ENCODE measurements around the gene AUH.

DNA sequence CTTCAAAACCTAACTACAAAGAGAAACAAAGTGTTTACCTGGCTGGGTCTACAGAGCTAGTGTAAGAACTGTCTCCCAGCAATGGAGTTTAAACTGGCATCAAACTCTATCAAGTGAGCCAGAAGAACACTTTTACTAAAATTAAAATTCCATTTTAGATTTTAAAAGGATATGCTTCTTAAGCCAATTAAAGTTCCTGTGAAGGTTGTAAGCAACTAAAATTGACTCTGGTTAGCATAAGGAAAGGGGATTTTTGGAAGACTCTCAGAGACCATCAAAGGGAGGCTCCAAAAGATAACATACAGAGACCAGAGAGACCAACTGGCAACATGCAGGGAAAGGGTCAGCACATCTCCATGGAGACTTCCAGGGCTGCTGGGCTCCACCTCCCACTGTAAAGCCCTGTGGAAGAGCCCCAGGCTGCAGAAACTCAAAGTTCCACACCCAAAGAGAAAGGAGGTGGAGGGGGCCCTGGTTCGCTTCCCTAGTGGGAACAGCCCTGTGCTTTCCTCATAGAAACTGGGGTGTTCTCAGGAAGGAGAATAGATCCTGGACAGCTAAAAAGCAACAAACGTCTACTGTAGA, 91.7 kb downstream of the AUH start:
- TF ChIP-seq, protein P1, sequence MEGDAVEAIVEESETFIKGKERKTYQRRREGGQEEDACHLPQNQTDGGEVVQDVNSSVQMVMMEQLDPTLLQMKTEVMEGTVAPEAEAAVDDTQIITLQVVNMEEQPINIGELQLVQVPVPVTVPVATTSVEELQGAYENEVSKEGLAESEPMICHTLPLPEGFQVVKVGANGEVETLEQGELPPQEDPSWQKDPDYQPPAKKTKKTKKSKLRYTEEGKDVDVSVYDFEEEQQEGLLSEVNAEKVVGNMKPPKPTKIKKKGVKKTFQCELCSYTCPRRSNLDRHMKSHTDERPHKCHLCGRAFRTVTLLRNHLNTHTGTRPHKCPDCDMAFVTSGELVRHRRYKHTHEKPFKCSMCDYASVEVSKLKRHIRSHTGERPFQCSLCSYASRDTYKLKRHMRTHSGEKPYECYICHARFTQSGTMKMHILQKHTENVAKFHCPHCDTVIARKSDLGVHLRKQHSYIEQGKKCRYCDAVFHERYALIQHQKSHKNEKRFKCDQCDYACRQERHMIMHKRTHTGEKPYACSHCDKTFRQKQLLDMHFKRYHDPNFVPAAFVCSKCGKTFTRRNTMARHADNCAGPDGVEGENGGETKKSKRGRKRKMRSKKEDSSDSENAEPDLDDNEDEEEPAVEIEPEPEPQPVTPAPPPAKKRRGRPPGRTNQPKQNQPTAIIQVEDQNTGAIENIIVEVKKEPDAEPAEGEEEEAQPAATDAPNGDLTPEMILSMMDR (conservative IDR thresholded peaks at IDR 0.05; ENCODE audit: low read length) = no peak
- TF ChIP-seq EZH2phosphoT487 (IDR thresholded peaks at IDR 0.05; ENCODE audit: borderline replicate concordance, low read depth, low read length) = no peak
